HG03045 (cell line): ENCODE data around the gene SLC35A1.

Experiments
- ATAC-seq: cut with Tn5 transposase; IDR thresholded peaks from one replicate; pipeline ENCODE4 v1.9.1; 2021; ENCODE audit warnings: mild to moderate bottlenecking, moderate library complexity; ENCODE audit not compliant: unreplicated experiment

Gene SLC35A1

DNA sequence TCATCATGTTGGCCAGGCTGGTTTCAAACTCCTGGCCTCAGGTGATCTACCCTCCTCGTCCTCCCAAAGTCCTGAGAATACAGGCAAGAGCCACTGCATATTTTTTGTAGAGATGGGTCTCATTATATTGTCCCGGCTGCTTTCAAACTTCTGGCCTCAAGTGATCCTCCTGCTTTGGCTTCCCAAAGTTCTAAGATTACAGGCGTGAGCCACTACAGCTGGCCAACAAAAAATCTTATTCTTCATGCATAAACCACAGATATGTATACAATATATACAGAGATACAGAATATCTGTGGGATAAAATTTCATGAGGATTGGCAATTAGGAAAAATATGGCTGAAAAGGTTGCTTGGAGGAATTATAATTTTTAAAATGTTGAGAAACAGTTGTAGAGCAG, 49.9 kb downstream of the SLC35A1 start:
- ATAC-seq, result no peak

DNA sequence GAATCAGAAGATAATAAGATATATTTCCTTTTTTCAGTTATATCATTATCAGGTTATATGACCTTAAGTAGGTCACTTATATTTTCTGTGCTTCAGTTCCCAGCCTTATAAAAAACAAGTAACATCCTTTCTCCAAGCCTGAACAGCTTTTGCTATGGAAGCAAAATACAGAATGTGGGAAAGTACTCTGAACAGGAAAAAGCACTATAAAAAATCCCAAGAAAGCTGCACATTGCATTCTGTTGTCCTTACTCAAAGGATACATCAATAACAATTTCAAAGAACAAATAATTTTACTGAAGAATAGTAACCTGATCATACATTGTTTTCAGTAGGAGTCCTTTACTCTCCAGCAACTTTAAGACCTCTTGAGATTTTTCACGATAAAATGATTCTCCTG, 56.4 kb downstream of the SLC35A1 start:
- no peak for ATAC-seq

DNA sequence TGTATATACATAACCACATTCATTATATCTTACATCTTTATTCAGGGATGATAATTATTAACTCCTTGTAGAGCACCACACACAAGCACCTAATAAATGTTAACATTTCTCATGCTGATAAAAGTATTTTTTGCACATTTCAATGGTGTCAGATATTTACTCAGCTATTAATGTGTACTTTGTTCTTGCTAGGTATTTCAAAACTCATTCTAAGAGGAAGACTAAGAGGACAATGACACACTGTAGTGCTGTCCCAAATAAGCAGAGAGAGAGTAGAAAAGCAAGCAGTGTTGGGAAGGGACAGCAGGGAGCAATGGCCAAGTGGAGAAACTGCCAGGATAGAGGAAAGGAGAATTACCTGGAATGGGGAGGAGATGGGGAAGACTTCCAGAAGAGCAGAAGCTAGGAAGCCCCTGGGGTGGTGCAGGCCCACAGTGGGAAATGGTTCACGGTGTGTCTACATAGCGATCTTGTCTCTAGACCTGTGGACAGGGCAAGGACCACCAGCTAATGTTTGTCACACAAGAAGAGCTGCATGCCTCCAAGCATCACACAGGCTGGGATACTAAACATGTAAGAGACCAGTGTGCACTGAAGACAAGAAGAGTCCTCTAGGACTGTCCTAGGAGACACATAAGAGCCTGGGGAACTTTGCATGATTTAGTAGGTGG, 61.7 kb downstream of the SLC35A1 start:
- no peak for ATAC-seq

DNA sequence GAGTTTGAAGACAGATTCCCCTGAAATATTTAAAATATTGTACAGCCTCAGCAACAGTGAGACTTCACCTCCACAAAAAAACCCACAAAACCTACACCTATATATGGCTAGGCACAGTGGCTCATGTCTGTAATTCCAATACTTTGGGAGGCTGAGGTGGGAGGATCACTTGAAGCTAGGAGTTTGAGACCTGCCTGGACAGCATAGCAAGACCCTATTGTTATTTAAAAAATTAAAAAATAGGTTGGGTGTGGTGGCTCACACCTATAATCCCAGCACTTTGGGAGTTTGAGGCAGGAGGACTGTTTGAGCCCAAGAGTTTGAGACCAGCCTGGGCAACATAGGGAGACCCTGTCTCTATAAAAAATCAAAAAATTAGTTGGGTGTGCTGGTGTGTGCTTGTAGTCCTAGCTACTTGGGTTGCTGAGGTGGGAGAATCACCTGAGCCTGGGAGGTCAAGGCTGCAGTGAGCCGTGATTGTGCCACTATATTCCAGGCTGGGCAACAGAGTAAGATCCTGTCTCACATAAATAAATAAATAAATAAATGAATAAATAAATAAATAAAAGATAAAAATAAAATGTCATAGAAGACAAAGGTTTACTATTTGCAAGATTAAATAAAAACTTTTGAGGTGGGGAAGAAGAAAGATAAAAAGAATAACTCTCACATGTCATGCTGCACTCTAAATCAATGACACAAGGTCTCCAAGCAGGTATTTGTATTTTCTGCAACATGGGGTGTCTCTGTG, 65.9 kb downstream of the SLC35A1 start:
- ATAC-seq, result no peak

DNA sequence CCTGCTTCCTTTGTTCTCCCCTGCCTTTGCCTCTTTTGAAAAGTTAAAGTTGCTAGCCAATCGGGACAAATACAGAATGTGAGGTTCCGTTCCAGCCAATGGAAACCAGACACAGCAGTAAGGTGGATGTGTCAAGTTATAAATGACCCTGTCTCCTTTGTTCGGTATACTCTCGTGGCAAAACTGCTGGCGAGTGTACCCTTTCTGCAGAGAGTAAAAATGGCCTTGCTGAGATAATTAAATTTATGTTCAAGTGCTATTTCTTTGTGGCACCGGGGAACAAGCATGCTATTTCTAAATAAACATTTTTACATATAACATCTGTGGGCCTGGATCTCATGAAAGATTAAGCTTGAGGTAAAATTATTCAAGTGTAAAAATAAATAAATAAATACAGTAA, 66.8 kb downstream of the SLC35A1 start:
- ATAC-seq, result no peak

DNA sequence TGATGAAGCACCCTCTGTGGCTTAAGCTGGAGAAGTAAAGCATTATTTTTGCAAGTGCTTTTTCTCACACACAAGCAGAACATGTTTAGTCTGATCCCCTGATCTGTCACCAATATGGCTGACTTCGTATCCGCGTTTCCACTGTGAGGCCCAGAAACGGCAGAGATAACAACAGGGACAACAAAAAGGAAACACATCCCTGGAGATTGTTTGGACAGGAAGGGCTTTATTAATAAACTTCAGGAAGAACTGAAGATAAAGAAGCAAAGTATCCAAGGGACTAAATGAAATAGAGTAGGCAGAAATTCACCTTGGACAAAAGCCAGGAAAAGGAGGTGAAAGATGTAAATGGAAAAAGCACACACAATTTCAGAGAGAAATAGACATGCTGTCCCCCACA, 67.8 kb downstream of the SLC35A1 start:
- no peak for ATAC-seq

DNA sequence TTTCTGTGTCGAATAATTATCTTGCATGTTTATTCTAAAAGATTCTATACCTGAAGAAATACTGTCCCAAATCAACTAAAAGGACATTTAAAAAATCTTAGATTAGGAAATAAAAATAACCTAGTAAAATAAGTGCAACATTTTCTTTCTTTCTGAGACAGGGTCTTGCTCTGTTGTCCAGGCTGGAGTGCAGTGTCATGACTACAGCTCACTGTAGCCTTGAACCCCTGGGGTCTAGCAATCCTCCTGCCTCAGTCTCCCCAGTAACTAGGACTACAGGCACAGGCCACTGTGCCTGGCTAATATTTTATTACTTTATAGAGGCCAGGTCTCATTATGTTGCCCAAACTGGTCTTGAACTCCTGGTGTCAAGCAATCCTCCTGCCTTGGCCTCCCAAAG, 68.3 kb downstream of the SLC35A1 start:
- ATAC-seq, result no peak

DNA sequence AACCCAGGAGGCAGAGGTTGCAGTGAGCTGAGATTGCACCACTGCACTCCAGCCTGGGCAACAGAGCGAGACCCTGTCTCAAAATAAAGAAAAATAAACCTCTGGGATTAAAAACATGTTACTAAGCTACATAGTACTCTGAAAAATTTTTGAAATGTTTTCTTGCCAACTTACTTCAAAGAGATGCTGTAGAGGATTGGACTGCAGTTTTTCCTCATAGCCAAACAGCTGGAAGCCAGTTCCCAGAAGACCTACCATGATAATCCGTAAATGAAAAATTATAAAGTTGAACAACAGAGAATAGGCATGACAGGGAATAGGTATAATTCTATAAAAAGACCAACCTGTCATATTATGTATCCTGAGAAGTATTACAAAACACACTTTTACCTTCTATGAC, 69.0 kb downstream of the SLC35A1 start:
- no peak for ATAC-seq

DNA sequence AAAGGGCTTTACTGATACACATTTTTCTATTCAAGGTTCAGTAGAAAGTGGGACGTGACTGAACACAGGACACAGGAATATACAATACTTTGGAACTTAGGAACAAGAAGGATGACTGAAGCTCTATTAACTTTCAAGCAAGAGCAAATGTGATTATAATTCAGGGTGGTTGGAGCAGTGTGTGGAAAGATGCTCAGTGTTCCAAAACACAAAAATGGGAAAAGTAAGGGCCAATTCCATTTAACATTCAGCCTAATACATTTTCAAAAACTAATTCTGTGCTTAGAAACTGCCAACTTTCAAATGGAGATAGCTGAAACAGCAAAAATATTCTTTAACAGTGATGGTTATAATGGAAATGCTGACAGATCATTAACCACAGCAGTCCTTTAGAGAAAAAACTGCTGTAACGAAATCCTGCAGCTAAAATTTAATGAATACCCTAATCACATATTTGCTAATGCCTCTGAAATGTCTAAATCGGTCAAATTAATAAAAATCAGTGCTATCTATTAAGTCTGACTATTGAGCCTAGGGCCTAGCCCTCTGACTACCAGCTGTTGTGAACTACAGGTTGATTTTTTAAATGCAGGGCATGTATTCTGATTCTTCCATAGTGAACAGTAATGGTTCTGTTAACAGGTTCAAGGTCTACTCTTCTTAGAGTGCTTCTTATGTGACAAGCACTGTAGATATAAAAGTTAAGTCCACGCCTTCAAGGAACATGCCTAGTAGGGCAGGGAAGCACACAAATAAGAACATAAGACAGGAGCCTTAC, 71.1 kb downstream of the SLC35A1 start:
- ATAC-seq, result no peak

DNA sequence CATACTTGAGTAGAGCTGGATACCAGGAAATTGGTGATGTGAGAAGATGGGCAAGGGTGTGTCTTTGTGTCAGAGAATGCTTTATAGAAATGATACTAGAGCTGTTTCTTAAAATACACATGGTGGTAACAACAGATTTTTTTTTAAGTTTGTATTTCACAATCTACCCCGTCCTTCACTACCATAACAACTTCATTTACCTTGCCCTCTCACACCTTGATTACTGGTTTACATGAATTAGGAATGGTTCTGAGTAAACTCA, 71.6 kb downstream of the SLC35A1 start:
- ATAC-seq, result no peak

DNA sequence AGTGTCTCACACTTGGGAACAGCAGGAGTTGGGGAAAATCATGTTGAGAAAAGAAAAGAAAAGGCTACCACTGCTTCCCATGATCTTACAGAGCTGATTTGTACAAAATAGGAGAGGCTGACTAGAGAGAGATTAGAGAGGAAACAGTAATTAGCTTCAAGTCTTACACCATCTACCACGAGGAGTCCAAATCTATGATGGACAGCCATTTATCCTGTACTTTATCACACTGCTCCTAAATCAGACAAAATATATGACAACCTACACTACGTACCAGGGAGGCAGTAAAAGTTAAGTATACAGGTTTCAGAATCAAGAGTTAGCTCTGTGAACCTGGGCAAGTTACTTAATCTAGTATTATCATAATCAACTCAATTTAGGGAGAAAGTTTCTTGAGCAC, 79.0 kb downstream of the SLC35A1 start:
- no peak for ATAC-seq

DNA sequence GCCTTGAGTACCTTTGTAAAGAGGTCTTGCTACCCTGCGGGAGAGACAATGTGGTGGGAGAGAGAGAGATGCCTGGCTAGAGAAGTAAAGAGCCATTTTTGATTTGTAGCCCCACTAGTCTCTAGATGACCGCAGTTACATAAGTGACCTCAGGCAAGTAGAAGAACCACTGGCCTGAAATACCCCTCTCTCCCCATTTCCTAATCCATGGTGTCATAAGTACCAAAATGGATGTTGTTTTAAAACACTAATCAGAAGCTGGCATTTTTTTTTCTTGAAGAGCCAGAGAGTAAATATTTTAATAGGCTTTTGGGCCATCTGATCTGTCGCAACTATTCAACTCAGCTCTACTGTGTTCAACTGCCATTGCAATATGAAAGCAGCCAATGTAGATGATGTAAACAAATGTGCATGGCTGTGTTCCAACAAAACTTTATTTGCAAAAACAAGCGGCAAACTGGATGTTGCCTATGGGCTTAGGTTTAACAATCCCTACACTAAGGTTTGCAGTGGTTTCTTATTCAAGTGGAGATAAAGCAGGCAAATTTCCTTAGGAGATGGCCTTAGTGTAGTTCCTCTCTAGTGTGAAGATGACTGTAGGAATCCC, 80.5 kb downstream of the SLC35A1 start:
- ATAC-seq, result no peak

DNA sequence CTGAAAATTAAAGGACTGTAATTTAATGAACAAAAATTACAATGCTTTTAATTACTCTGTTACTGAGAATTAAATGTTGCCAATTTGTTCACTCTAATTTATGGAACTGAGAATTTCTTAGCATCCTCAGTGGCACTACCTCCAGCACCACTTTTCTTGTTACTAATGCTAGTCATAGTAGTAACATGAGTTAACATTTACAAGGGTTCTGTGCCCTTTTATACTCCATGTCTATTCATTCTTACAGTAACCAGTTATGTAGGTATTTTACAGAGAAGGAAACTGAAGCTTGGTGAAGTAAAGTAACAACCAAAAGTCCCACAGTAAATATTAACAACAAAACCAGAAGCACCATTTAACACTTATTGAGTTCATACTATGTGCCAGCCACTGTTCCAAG, 82.7 kb downstream of the SLC35A1 start:
- ATAC-seq, result no peak

DNA sequence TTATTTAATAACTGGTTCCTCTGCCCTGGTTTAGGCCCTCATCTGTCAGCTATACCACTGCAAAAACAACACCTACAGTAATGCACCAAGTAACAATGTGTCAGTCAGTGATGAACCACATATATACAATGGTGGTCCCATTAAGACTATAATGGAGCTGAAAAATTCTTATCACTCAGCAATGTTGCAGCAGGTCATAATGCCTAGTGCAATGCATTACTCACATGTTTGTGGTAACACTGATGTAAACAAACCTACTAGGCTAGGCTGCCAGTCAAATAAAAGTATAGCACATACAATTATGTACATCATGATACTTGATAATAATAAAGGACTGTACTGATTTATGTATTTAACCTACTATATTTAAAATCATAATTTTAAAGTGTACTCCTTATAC, 85.7 kb downstream of the SLC35A1 start:
- no peak for ATAC-seq

DNA sequence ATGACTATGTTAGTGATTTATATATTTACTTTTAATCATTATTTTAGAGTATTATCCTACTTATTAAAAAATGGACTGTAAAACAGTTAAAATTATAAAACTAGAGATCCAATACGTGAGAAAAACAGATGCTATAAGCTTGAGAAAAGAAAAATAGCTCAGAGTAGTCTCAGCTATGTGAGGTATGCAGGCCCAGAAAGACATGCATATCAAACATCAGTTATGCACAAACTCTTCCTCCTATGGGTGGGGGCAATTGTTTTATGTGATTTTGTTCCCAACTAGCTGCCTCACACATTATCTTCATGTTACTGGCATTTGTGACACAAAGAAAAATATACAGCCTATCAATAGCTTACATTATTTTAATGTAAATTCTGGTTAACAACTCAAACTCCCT, 88.2 kb downstream of the SLC35A1 start:
- no peak for ATAC-seq
